ENCODE measurements around the gene TRPM3.

GRCh38 chr9:70506159-70506558, 615.3 kb downstream of the TRPM3 start:
- TF ChIP-seq EZH2 (optimal IDR thresholded peaks at IDR 0.05; ENCODE audit: low read depth, low read length), result no peak
- TF ChIP-seq EZH2phosphoT487 (IDR thresholded peaks at IDR 0.05; ENCODE audit: low read length), result no peak
